ENCODE results near the gene USP4. TPM values are rescaled to one million over a fixed set of nuclear protein-coding genes. Genes with fewer than 3 reads are reported as not detected.
"Not testable (repeated sequence)": the region's sequence is repeated elsewhere in the genome, so short reads cannot be mapped to it uniquely, and the experiment has no call there.

The USP4 gene
- total RNA-seq, 2 donors from 2014 or later, result 90.9 to 105 TPM

DNA sequence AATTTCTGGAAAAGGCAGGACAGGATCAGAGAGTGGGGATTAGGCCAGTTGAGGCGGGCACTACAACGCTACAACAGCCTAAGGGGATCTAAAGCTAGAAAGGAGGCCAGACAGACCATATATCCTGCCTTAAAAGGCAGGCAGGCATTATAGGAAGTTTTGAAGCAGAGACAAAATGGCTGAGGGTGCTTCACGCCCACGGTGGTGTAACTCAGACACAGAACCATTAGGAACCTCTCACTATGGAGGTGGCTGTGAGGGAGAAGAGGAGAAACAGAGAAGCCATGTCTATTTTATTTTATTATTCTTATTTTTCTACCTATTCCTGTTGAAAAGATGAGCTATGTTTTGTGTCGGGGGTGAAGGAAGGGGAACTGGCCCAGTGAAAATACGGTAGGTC is 2.1 kb upstream of the USP4 start:
- H3K4me3 Mint-ChIP-seq, result peak overlapping the region; percentile 51
- H3K9me3 Mint-ChIP-seq, result no peaks in the 10 kb centered on the region
- H3K4me1 Mint-ChIP-seq (ENCODE audit: low read depth in 2 of 2), result peaks cover 26 to 39% of the 10 kb centered on the region in 2 donors
- no peak for DNase-seq (ENCODE audit: low spot score)
- no peak for ATAC-seq
- no peaks in the 10 kb centered on the region for H3K27me3 Mint-ChIP-seq
- peak overlapping the region; percentile 75 to 98 for H3K27ac Mint-ChIP-seq
- no peaks in the 10 kb centered on the region for H3K36me3 Mint-ChIP-seq

DNA sequence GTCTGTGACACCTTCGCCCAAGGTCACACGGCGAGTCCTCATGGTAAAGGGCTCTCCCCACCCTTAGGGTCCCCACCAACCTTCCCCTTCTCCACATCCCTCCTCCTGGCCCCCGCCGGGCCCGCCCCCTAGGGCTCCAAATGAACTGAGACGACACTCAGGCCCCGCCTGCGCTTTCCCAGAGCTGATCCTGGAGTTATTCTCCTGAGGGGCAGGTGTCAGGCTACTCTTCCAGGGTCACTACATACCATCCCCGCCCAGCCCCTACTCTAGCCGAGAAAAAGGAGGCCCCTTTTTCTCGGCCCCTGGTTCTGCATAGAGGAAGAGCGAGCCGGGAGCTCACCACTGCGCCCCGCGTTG is 292 bp downstream of the USP4 start:
- H3K27ac Mint-ChIP-seq, result peak overlapping the region; percentile 98 to 100
- peaks cover 31 to 41% of the 10 kb centered on the region in 2 donors for H3K4me1 Mint-ChIP-seq (ENCODE audit: low read depth in 2 of 2)
- no peaks in the 10 kb centered on the region for H3K27me3 Mint-ChIP-seq
- peaks cover 7% of the 10 kb centered on the region for H3K36me3 Mint-ChIP-seq
- no peak for DNase-seq (ENCODE audit: low spot score)
- peak; percentile 7 to 8 for ATAC-seq
- no peaks in the 10 kb centered on the region for H3K9me3 Mint-ChIP-seq
- peak overlapping the region; percentile 93 for H3K4me3 Mint-ChIP-seq

DNA sequence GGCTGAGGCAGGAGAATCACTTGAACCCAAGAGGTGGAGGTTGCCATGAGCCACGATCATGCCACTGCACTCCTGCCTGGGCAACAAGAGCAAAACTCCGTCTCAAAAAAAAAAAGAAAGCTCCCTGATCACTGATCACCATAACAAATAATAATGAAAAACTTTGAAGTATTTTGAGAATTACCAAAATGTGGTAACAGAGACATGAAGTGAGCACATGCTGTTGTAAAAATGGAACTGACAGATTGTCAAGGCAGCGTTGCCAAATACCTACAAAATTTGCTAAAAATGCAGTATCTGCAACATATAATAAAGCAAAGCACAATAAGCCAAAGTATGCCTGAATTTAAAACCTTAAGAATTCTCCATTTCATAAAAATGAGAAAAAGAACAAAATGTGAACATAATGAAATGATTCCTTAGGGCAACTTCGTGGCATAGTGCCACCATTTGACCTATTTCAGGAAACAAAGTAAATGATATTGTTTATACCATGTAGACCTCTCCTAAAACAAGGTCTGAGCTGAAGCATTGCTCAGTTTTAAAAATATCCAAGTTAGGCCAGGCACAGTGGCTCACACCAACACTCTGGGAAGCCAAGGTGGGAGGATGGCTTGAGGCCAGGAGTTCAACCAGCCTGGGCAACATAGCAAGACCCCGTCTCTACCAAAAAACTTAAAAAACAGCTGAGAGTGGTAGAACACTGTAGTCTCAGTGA is 5.8 kb downstream of the USP4 start:
- Mint-ChIP-seq H3K4me1 (ENCODE audit: low read depth in 2 of 2) (peaks cover 20 to 23% of the 10 kb centered on the region in 2 donors), H3K4me3 (no peak overlapping the region), H3K9me3 (no peaks in the 10 kb centered on the region), H3K27ac (peak overlapping the region; percentile 74 to 88), H3K27me3 (no peaks in the 10 kb centered on the region), H3K36me3 (peaks cover 11% of the 10 kb centered on the region)
- DNase-seq (ENCODE audit: low spot score) (no peak), ATAC-seq (no peak)

DNA sequence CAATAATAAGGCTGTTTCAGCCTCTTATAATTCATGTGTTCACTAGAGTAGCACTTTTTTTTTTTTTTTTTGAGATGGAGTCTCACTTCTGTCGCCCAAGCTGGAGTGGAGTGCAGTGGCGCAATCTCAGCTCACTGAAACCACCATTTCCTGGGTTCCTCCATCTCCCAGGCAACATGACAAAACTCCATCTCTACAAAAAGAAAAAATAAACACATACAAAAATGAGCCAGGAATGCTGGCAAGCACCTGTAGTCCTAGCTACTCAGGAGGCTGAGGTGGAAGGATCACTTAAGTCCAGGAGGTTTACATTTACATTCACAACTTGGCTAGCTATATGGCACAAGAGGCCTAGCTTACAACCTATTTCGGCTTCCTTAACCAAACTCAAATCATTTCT is 6.8 kb downstream of the USP4 start:
- DNase-seq (ENCODE audit: low spot score), result no peak
- Mint-ChIP-seq H3K27me3 (no peaks in the 10 kb centered on the region), H3K27ac (peak overlapping the region; percentile 74 to 88), H3K4me1 (ENCODE audit: low read depth in 2 of 2) (peaks cover 16 to 17% of the 10 kb centered on the region in 2 donors), H3K36me3 (peaks cover 11% of the 10 kb centered on the region), H3K4me3 (peak overlapping the region; percentile 30), H3K9me3 (no peaks in the 10 kb centered on the region)
- ATAC-seq, result peak in 1 of 2 donors; percentile 49

DNA sequence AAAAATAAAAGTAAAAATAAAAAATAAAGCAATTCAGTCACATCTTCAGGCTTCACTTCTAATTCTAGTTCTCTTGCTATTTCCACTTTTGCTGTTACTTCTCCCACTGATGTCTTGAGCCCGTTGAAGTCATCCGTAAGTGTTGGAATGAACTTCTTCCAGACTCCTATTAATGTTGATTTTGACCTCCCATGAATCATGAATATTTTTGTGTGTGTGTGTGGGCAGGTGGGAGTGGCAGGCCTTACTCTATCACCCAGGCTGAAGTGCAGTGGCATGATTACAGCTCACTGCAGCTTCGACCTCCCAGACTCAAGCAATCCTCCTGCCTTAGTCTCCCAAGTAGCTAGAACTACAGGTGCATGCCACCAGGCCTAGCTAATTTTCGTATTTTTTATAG is 10.7 kb downstream of the USP4 start:
- Mint-ChIP-seq H3K4me1 (ENCODE audit: low read depth in 2 of 2) (peaks cover 8 to 10% of the 10 kb centered on the region in 2 donors), H3K4me3 (no peak overlapping the region), H3K27ac (no peak overlapping the region), H3K27me3 (no peaks in the 10 kb centered on the region), H3K9me3 (no peaks in the 10 kb centered on the region), H3K36me3 (peaks cover 18% of the 10 kb centered on the region)
- ATAC-seq (no peak), DNase-seq (ENCODE audit: low spot score) (no peak)

DNA sequence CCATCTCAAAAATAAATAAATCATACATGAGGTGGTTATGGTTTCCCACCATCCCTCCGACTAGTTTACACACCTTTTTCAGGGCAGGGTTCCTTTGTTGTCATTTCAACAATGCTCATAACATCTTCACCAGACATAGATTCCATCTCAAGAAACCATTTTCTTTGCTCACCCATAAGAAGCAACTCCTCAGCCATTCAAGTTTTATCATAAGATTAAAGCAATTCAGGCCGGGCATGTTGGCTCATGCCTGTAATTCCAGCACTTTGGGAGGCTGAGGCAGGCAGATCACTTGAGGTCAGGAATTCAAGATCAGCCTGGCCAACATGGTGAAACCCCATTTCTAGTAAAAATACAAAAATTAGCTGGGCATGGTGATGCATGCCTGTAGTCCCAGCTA is 11.5 kb downstream of the USP4 start:
- not testable (repeated sequence) for H3K27me3 Mint-ChIP-seq; H3K4me3 Mint-ChIP-seq; H3K9me3 Mint-ChIP-seq; DNase-seq (ENCODE audit: low spot score); H3K27ac Mint-ChIP-seq; H3K4me1 Mint-ChIP-seq (ENCODE audit: low read depth in 2 of 2); ATAC-seq
- peaks cover 18% of the 10 kb centered on the region for H3K36me3 Mint-ChIP-seq

DNA sequence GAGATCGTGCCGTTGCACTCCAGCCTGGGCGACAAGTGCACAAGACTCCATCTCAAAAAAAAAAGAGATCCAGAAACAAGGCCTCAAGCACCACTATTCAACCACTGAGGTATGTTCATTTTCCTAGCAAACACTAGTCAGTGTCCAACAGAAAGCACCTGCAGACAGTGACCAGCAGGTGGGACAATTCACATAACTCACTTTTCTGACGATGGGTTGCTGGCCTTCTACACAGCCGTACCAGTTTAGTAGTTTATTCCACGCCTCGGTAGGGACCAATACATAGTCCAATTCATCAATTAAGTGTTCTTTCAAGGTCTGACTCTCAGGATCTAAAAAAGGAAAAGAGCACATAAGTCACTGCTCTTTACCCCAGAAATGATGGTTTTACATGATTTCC is 12.4 kb downstream of the USP4 start:
- Mint-ChIP-seq H3K36me3 (peaks cover 15% of the 10 kb centered on the region), H3K4me1 (ENCODE audit: low read depth in 2 of 2) (peaks cover 0 to 3% of the 10 kb centered on the region in 2 donors)
- no peak for ATAC-seq

DNA sequence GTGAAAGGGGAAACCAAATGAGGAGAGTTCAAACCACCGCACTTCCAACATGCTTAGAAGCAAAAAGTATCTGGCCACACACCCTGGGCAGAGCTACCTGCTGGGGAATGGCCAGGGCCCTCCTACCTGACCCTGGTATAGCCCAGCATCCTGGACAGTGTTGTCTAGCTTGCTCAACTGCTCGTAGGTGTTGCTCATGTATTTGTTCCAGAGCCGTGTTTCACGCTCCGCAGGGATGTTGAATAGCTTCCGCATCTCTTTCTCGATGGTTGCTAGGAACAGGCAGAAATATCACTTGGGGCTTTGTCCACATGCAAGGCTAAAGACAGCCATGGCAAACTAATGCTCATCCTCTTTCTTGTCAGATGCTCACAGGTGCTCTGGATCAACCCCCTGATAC is 15.1 kb downstream of the USP4 start:
- Mint-ChIP-seq H3K27ac (no peak overlapping the region), H3K9me3 (no peaks in the 10 kb centered on the region), H3K27me3 (no peaks in the 10 kb centered on the region), H3K4me1 (ENCODE audit: low read depth in 2 of 2) (peaks cover 0 to 7% of the 10 kb centered on the region in 2 donors), H3K36me3 (peaks cover 32% of the 10 kb centered on the region), H3K4me3 (no peak overlapping the region)
- ATAC-seq (no peak), DNase-seq (ENCODE audit: low spot score) (no peak)

More for the DNA sequence above, 12.4 kb downstream of the USP4 start:
- Mint-ChIP-seq H3K27me3 (no peaks in the 10 kb centered on the region), H3K4me3 (no peak overlapping the region), H3K9me3 (no peaks in the 10 kb centered on the region), H3K27ac (no peak overlapping the region)
- DNase-seq (ENCODE audit: low spot score), result no peak

DNA sequence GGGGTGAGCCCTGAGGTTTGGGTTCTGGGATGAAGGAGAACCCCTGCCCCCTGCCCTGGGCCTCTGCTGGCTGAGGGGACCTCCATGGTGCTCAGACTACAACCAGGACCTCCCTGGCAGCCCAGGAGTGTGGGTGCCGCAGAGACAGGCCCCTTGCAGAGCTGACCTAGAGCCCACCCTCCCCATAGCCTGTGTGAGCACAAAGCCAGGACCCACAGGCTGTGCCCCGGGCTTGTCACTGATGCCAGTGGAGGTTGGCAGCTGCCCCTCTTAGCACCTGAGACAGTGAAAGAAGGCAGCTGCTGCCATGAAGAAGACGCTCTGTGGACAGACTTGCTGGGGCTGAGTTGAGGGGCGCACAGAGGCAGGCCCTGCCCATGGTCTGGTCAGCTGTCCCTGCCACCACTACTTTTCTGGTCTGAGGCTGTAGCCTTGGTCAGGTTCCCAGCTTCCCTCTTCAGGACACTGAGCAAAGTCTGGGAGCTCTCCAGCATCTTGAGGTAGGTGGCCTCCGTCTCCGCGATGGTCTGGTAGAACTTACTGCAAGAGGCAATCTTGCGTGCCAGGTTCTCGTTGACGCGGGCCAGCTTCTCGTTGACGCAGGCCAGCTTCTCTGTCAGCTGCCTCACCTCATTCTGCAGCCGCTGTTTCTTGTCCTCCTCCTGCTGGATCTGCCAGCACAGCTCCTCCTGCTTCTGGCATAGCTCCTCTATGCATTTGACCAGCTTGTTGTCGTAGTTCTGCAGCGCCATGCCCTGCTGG is 23.0 kb downstream of the USP4 start:
- DNase-seq (ENCODE audit: low spot score) (no peak), ATAC-seq (no peak)
- no peak overlapping the region for H3K27ac Mint-ChIP-seq
- peaks cover 0 to 4% of the 10 kb centered on the region in 2 donors for H3K4me1 Mint-ChIP-seq (ENCODE audit: low read depth in 2 of 2)
- H3K36me3 Mint-ChIP-seq, result peaks cover 16% of the 10 kb centered on the region
- H3K9me3 Mint-ChIP-seq, result no peaks in the 10 kb centered on the region
- H3K4me3 Mint-ChIP-seq, result no peak overlapping the region
- H3K27me3 Mint-ChIP-seq, result no peaks in the 10 kb centered on the region

DNA sequence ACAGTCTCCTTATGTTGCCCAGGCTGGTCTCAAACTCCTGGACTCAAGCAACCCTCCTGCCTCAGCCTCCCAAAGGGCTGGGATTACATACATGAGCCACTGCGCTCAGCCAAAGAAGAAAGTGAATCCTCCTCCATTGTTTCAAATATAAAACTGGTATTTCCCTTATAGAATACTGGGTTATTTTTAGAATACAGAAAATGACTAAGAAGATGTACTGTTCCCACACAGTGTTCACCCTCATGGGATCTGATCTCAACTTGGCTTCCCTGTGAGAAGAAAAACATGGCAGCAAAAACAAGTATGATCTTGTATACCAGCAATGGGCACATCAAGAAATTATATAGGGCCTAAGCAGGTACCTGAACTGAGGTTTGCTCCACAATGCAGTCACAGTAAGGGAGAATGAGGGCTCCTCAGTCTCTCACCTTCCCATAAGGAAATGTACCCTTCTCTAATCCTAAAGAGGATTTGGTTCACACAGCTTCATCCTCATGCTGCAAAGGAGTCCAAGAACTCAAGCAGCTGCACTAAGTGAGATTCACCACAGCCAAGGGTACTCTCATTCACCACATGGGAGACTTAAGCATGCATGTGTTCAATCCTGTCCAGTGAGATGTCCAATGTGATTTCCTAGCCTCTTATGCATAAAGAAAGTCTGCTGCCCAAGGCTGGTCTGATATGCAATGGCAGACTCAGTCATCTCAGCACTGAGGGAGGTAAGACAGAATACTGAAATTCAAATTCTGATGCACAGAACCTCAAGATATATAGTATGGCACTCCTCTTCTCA is 25.8 kb downstream of the USP4 start:
- no peaks in the 10 kb centered on the region for H3K27me3 Mint-ChIP-seq
- H3K4me1 Mint-ChIP-seq (ENCODE audit: low read depth in 2 of 2), result peaks cover 8 to 9% of the 10 kb centered on the region in 2 donors
- DNase-seq (ENCODE audit: low spot score), result no peak
- peaks cover 10% of the 10 kb centered on the region for H3K36me3 Mint-ChIP-seq
- no peak overlapping the region for H3K27ac Mint-ChIP-seq
- ATAC-seq, result no peak
- no peak overlapping the region for H3K4me3 Mint-ChIP-seq
- no peaks in the 10 kb centered on the region for H3K9me3 Mint-ChIP-seq

DNA sequence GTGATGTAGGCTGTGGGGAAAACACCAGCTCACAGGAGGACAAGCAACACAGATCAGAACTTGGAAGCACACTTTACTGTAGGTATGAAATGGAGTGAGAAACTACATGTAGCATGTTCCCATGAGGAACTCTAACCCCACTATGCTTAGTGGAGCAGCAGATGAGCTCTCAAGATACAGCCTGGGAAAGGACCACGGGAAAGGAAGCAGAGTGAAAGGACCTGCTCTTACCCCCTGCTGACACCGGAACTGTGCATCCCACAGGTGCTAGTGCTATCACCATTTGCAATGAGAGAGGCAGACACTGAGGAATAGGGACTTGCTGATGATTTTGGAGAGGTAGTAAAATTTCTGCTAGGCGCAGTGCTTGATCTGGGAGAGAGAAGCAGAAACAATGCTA is 28.6 kb downstream of the USP4 start:
- ATAC-seq (no peak), DNase-seq (ENCODE audit: low spot score) (no peak)
- Mint-ChIP-seq H3K27ac (peak overlapping the region in 1 of 2 donors; percentile 47), H3K9me3 (no peaks in the 10 kb centered on the region), H3K4me3 (no peak overlapping the region), H3K4me1 (ENCODE audit: low read depth in 2 of 2) (peaks cover 8 to 9% of the 10 kb centered on the region in 2 donors), H3K36me3 (peaks cover 5% of the 10 kb centered on the region), H3K27me3 (no peaks in the 10 kb centered on the region)

DNA sequence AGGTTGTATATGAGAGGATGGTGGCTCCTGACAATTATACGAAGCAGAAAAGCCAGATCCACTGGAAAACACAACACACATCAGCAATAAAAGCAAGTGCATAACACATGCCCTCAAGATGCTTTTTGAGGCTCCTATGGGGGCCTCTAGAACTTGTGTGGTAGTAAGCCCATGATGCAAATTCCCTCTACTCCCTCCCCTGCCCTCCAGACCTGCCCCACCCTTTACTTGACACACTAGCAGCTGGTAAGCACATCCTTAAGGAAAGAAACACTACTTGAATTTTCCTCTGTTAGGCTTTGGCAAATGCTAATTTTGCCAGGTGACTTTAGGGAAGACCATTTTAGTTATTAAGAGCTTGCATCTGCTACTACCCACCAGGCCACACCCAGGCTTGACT is 29.2 kb downstream of the USP4 start:
- DNase-seq (ENCODE audit: low spot score), result no peak
- Mint-ChIP-seq H3K27me3 (no peaks in the 10 kb centered on the region), H3K27ac (peak overlapping the region in 1 of 2 donors; percentile 47)

DNA sequence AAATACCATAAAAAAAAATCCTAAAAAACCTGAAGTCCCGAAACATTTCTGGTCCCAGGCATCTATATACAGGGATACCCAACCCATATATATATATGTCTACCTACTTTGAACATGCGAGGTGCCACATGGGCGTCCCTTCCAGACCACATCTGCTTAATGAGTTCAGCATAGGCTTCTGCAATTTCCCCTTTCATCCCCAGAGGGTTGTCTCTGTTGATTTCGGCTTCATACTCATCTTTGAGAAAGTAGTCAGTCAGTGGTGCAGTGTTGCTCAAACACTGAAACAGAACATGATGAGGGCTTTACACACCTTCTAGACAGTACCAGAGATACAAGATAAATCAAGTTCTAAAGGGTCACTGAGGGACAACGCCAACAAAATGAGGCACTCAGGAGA is 34.2 kb downstream of the USP4 start:
- no peak for DNase-seq (ENCODE audit: low spot score)
- Mint-ChIP-seq H3K27me3 (no peaks in the 10 kb centered on the region), H3K36me3 (peaks cover under 1% of the 10 kb centered on the region), H3K27ac (no peak overlapping the region), H3K4me3 (no peak overlapping the region), H3K9me3 (no peaks in the 10 kb centered on the region), H3K4me1 (ENCODE audit: low read depth in 2 of 2) (no peaks in the 10 kb centered on the region)
- no peak for ATAC-seq

More for the DNA sequence above, 29.2 kb downstream of the USP4 start:
- Mint-ChIP-seq H3K9me3 (no peaks in the 10 kb centered on the region), H3K36me3 (peaks cover 5% of the 10 kb centered on the region), H3K4me3 (no peak overlapping the region), H3K4me1 (ENCODE audit: low read depth in 2 of 2) (peaks cover 8 to 9% of the 10 kb centered on the region in 2 donors)
- ATAC-seq, result no peak

DNA sequence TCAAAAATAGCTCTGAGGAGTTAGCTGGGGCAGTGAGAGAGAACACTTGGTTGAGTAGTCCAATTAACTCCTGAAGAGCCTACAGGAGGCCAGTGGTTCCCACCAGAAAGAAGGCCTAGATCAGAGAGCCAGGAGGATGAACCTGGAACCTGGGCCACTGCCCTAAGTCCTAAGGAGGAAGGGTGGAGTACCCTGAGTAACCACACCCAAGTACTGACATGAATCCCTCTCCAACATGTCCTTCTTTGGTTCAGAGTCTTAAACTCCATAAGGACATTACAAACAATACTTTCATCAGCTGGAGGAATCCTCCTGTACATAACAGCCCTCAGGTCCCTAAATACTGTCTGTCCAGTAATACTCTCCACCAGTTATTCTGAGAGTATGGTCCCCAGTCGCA is 37.2 kb downstream of the USP4 start:
- H3K9me3 Mint-ChIP-seq, result no peaks in the 10 kb centered on the region
- no peaks in the 10 kb centered on the region for H3K4me1 Mint-ChIP-seq (ENCODE audit: low read depth in 2 of 2)

More for the DNA sequence above, 37.2 kb downstream of the USP4 start:
- peaks cover 8% of the 10 kb centered on the region for H3K36me3 Mint-ChIP-seq
- H3K4me3 Mint-ChIP-seq, result no peak overlapping the region
- DNase-seq (ENCODE audit: low spot score) (no peak), ATAC-seq (no peak)
- no peak overlapping the region for H3K27ac Mint-ChIP-seq
- no peaks in the 10 kb centered on the region for H3K27me3 Mint-ChIP-seq
